GM18951 (cell line): ENCODE measurements around the gene PKP1.

Experiments used
- POLR2A ChIP-seq: IDR thresholded peaks from 4 replicates; pipeline ENCODE4 v1.6.1; 2011; ENCODE audit warnings: mild to moderate bottlenecking; ENCODE audit not compliant: insufficient read length, insufficient read depth; ENCODE audit errors: extremely low read depth
- in situ Hi-C: fragments of 300-500 bp; cut with MboI; formaldehyde crosslinking; loops from one replicate; pipeline ENCODE4 v1.12.0; 2022; ENCODE audit warnings: low sequenced_read_pairs, mixed read lengths, inconsistent platforms; ENCODE audit not compliant: unreplicated experiment

The PKP1 gene

GRCh38 chr1:201265756-201266155 lies 17.6 kb upstream of the PKP1 start:
- no peak for TF ChIP-seq POLR2A
- in situ Hi-C loops, result no loop called here

DNA sequence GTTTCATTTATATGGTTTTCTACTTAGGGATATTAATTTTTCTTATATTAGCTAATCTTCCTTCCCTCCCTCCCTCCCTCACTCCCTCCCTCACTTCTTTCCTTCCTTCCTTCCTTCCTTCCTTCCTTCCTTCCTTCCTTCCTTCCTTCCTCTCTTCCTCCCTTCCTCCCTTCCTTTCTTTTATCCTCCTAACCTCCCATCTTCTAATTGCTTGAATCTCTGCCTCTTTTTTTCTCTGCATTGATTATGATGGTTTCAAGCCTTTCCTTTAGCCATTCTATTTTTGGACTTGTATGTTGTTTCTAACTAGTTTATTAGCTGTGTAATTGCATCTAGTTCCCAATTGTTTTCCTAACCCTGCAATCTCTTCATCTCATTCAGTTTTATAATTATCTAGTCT lies 17.0 kb upstream of the PKP1 start:
- in situ Hi-C loops, result no loop called here
- TF ChIP-seq POLR2A, result no peak

DNA sequence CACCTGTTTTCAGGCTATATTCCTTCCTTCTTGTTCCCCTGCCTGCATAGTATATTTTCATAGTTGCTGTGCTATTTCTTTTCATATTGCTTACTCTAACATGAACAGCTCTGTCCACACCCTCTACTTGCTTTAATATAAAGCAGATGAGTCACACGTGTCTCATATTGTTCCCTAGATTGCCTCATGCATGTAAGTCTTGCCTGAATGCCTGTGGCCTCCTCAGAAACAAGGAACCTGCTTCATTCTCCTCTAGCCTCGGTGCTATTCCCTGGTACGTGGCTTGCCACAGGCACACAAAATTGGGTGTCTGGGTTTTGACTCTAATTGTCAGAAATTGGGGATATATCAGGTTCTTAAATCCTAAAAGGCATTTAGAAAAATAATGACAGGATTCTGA lies 16.5 kb upstream of the PKP1 start:
- in situ Hi-C loops, result no loop called here
- no peak for TF ChIP-seq POLR2A

- in situ Hi-C loops, result no loop called here
- no peak for TF ChIP-seq POLR2A
Observed at GRCh38 chr1:201267481-201268229, 15.7 kb upstream of the PKP1 start.

GRCh38 chr1:201268604-201269151 lies 14.6 kb upstream of the PKP1 start:
- in situ Hi-C loops, result no loop called here
- TF ChIP-seq POLR2A, result no peak

- in situ Hi-C loops, result no loop called here
Observed at GRCh38 chr1:201269281-201269680, 14.0 kb upstream of the PKP1 start.

DNA sequence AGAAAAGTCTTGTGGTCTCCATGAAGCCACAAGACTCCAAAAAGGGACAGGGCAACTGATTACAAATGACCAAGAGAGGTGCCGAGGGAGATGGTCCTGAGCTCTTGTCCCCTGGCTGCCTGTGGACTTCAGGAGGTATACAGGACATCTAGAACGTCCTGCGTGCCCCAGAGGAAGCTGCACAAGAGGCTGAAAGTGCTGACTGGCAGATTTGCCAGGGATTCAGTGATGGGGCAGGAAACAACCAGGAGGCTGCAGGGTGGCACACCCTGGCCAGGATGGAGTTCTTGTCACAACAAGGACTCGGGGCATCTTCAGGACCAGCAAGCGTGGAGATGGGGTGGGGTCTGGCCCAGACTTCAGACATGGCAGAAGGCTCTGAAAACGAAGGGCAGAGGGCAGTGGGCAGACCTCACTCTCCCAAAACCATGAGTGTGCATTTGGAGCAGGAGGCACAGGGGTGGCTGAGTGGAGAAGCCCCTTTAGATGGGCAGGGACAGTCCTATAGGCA lies 13.4 kb upstream of the PKP1 start:
- in situ Hi-C loops, result no loop called here
- no peak for TF ChIP-seq POLR2A

More at GRCh38 chr1:201269281-201269680, 14.0 kb upstream of the PKP1 start:
- TF ChIP-seq POLR2A, result no peak

DNA sequence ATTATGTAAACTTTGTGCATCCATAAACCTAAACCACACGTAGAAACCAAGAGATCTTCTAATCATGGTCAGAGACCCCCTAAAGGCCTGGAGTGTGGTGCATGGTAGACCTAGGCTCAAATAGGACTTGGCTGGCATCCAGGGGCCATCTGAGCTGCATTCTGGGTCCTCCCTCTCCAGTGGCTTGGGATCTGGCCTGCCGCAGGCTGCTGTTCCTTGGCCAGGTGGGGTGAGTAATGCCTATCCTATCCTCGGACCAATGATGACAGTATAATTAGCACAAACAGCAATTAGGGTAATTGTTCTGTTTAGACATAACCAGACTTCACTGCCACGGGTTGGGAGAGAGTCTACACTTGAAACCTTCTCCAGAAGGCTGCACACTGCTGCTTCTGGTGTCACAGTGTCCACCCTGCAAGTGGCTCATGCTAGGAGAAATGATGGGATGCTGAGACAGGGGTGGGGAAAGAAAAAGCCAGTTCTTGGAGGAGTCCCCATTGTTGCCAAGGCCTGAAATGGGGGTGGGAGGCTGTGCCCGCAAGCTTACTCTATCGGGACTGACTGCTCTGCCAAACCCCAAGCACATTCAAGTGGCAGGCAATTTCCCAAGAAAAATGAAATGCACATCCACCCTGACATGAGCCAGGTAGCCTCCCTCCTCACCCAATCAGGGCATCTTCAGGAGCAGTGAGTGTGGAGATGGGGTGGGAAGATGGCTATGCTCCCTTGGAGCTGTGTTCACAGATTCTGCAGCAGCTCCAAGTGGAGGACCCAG lies 12.5 kb upstream of the PKP1 start:
- TF ChIP-seq POLR2A, result no peak
- in situ Hi-C loops, result no loop called here

DNA sequence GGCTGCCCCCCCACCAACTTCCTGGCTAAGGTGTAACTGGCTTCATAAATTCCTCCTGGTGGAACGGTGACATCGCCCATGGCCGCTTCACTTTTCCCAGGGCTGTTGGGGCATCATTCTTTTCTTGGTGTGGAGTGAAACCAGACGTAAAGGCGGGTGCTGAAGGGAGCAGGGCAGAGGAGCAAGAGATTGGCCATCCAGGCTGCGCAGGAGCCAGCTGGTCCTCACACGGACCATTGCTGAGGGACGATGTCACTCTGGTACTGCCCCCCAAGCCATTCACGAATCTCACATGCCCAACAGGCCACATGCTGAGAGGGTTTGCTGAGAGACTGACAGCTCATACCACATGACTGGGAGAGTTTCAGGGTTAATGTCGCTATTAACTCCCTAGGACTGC lies 10.5 kb upstream of the PKP1 start:
- in situ Hi-C loops, result no loop called here
- no peak for TF ChIP-seq POLR2A

GRCh38 chr1:201274616-201275252 lies 8.6 kb upstream of the PKP1 start:
- no peak for TF ChIP-seq POLR2A
- in situ Hi-C loops, result no loop called here

GRCh38 chr1:201275253-201275666 lies 8.0 kb upstream of the PKP1 start:
- TF ChIP-seq POLR2A, result no peak
- in situ Hi-C loops, result no loop called here

- in situ Hi-C loops, result no loop called here
- no peak for TF ChIP-seq POLR2A
Observed at GRCh38 chr1:201276891-201277290, 6.4 kb upstream of the PKP1 start.

- no peak for TF ChIP-seq POLR2A
- in situ Hi-C loops, result no loop called here
Observed at GRCh38 chr1:201277441-201277840, 5.9 kb upstream of the PKP1 start.
